HG03196 (cell line): ENCODE data around the gene INPP5F.
"Not testable (repeated sequence)": the region's sequence is repeated elsewhere in the genome, so short reads cannot be mapped to it uniquely, and the experiment has no call there.

Experiments
- ATAC-seq: cut with Tn5 transposase; IDR thresholded peaks from one replicate; pipeline ENCODE4 v1.9.1; 2021; ENCODE audit not compliant: unreplicated experiment

The INPP5F gene

DNA sequence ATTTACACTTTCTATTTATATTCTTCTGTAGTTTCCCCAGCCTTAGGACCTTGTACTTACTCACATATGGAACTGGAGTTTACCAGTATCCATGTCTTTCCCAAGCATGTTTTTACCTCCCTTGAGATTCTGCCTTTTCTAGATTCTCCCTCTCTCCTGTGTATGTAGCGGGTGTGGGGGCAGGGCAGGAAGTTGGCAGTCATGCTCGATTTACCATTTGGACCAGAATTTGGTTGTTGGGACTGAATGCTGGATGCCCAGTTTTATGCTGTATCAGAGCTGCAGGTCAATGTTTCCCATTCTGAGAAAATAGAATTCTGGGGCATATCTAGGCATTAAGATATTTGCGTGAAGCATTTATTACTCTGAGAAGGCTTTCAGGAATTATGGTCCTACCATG, 14.2 kb downstream of the INPP5F start:
- no peak for ATAC-seq

DNA sequence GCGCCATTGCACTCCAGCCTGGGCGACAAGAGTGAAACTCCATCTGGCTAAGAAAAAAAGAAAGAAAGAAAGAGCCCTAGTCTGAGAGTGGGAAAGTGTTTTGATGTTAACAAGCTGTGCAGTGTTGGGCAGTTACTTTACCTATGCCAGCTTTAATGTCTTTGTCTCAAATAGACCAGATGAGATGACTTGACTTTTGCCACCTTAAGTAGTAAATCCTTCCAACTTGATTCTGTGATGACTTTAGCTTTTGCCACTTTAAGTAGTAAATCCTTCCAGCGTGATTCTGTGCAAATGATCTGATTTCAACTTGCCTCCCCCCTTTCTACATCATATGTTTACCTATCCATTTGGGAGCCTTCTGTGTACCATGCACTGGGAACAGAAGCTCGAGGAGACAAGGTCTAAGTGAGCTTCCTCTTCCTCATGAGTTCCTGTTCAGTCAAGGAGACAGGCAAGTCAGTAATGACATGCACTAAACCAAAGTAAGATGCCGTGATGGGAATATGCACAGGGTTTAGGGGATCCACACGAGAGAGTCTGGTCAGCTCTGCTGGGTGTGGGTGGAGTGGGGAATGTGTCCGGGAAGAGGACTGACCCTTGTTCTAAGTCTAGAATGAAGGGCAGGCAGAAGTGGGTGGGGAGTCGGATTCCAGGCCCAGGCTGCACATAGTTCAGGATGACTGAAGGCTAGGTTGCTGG, 17.2 kb downstream of the INPP5F start:
- ATAC-seq = no peak

- ATAC-seq = no peak
Measured at GRCh38 chr10:119747940-119748339, 22.1 kb downstream of the INPP5F start.

DNA sequence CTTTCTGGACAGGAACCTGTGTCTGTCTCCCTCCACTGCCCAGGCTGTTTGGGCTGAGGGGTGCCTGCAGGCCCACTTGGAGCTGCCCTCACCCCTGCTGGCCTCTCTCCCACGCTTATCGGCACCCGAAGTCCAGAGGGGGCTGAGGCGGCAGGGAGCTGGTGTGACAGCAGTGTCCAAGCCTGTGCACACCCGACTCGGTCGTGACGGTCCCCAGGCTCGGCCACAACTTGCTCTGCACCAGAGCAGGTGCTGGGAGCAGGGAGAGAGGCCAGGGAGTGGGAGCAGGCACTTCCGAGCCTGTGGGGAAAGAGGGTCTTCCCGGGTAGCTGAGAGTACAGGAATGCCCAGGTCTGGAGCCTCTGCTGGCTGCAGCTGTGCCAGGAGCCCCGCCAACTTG, 23.0 kb downstream of the INPP5F start:
- ATAC-seq = no peak

GRCh38 chr10:119749455-119749854, 23.6 kb downstream of the INPP5F start:
- ATAC-seq = no peak

DNA sequence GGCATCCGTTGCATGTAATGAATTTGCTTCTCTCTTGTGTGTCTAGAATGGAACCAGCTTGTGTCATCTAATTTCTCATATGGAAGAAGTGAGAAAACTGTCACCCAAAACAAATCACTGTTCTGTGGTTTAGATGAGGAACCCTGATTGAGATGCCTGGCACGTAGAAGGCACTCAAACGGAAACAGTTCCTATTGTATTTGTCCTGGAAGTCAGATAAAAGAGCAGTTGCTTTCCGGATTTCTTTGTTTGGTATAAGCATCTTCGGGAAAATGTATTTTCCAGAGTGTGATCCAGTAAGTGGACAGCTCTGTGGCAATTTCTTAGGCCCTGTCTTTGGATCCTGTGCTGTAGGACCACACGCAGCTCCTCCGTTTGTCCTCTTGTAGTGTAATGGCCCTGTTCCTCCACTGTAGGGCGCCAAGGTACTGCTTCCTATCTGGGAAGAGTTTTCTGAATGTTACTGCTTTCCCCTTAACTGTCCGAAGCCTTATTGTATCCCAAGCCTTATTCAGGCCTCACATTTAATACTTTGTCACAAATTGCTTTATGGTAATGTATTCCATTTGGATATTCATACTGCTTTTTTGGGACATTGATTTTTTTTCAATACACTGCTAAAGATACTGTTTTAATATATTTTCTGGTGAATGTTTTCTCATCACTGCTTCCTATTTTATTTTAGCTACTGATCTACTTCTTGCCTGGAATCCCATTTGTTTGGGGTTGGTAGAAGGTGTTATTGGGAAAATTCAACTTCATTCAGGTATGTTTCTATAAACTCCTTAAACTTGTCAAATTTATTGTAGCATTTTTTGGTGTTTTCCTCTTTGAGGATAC, 24.8 kb downstream of the INPP5F start:
- peak; percentile 89 for ATAC-seq

GRCh38 chr10:119753309-119753708, 27.5 kb downstream of the INPP5F start:
- ATAC-seq = no peak

DNA sequence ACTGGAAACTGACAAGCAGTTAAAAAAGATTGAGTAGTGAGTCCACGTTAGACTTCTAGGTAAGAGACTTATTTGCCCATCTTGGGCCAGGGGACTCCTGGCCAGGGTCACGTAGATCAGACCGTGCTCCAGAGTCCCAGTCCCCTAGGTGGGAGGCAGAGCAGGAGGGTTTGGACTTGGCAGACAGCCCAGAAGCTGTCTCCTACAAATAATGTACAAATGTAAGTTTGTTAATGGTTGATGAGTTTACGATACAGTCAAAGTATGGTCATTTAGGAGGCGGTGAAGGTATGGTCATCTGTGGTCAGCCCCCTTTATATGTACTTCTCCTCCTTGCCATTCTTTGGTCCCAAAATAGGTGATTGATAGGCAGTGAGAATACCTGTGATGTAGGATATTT, 28.2 kb downstream of the INPP5F start:
- no peak for ATAC-seq

- ATAC-seq = no peak
Measured at GRCh38 chr10:119754936-119755335, 29.1 kb downstream of the INPP5F start.

DNA sequence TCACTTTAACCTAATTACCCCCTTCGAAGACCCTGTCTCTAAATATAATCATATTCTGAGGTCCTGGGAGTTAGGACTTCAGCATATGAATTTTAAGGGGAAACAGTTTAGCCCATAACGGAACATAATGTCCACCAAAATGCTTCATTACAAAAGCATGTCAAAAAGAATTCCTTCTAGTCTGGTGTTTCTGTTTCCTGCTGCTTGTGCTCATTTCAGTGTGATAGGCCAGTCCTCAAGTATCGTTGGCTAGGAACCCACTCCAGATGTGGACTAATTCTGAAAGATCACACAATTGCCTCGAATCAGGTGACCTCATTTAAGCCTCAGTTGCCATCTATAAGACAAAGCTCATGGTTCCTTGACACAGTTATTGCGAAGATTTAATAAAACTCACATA, 29.6 kb downstream of the INPP5F start:
- no peak for ATAC-seq

DNA sequence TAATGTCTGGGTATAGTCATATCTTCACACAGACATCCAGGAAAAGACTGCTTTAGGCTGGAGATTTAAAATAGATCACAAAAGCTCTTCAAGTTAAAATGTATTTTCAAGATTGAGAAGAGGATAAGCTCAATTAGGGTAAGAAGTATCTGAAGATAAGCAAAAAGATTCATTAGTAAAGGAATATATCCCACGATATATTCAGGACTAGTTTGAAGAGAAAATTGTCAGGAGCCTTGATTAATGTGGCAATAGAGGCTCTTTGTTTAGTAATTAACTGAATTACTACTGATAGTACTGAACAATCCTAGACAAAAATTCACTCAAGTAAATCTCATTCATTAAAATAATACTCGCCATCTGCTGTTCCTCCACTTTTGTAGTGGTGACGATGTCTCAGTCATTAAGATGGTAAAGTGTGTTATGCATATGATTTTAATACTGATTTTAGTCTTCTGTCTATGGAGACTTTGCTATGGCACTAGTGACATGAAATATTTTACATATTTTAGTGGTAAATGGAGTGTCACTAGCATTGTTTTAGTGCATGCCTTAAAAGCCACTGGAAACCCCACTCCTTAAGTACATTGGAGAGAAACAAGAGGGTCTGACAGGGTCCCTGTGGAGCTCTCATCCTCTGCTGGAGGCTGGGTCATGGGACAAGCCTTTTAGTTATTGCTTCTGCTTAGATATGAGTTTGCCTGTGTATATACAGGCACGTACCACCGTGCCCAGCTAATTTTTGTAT, 32.8 kb downstream of the INPP5F start:
- ATAC-seq = no peak

- ATAC-seq = no peak
Measured at GRCh38 chr10:119759832-119760231, 34.0 kb downstream of the INPP5F start.

- ATAC-seq = no peak
Measured at GRCh38 chr10:119761106-119761505, 35.3 kb downstream of the INPP5F start.

- ATAC-seq = no peak
Measured at GRCh38 chr10:119762035-119762434, 36.2 kb downstream of the INPP5F start.

- ATAC-seq = no peak
Measured at GRCh38 chr10:119762805-119763798, 37.3 kb downstream of the INPP5F start.

- no peak for ATAC-seq
Measured at GRCh38 chr10:119768455-119769094, 42.7 kb downstream of the INPP5F start.

- no peak for ATAC-seq
Measured at GRCh38 chr10:119769886-119770285, 44.0 kb downstream of the INPP5F start.

DNA sequence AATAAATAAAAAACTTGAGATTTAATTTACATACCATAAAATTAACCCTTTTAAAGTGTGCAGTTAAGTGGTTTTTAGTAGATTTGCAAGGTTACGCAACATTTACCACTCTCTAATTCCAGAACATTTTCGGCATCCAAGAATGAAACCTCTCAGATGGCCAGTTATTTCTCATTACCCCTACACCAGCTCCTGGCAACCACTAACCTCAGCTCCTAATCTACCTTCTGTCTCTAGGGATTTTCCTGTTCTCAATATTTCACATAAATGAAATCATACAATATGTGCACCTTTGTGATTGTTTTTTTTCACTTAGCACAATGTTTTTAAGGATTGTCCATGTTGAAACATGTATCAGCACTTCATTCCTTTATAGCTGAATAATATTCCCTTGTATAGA, 45.1 kb downstream of the INPP5F start:
- ATAC-seq = no peak

GRCh38 chr10:119772334-119772733, 46.5 kb downstream of the INPP5F start:
- no peak for ATAC-seq

DNA sequence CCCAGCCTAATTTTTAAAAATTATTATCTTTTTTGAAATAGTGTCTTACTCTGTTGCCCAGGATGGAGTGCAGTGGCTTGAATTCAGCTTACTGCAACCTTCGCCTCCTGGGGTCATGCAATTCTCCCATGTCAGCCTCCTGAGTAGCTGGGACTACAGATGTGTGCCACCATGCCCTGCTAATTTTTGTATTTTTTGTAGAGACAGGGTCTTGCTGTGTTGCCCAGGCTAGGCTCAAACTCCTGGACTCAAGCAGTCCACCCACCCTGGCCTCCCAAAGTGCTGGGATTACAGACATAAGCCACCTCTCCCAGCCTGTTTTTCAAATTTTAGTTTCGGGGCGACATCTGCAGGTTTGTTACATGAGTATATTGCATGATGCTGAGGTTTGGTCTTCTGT, 47.2 kb downstream of the INPP5F start:
- not testable (repeated sequence) for ATAC-seq
